H9 (cell line): Measurements from ENCODE around the gene ERICH6B. TPM values are rescaled to one million over a fixed set of nuclear protein-coding genes. Genes with fewer than 3 reads are reported as not detected.

Source experiments
- DNase-seq: peaks from one replicate; pipeline ENCODE4 v3.0.0-alpha.2; 2017
- H2AFZ ChIP-seq: one replicate; pipeline ENCODE4 v1.6.1; 2013; ENCODE audit warnings: mild to moderate bottlenecking, low read length, control low read depth, moderate library complexity
- H2AK5ac ChIP-seq: 2 replicates; pipeline ENCODE4 v1.6.1; 2013; ENCODE audit warnings: low read length, control low read depth, mixed read lengths; ENCODE audit not compliant: insufficient read length
- H2BK120ac ChIP-seq: one replicate; pipeline ENCODE4 v1.6.1; 2013; ENCODE audit warnings: low read depth, mild to moderate bottlenecking, low read length, control low read depth, inconsistent platforms; ENCODE audit not compliant: poor library complexity, severe bottlenecking
- H2BK12ac ChIP-seq: 2 replicates; pipeline ENCODE4 v1.6.1; 2013; ENCODE audit warnings: low read length, control low read depth, mixed read lengths, low read depth; ENCODE audit not compliant: insufficient read length
- H2BK15ac ChIP-seq: 2 replicates; pipeline ENCODE4 v1.6.1; 2013; ENCODE audit warnings: low read depth, low read length, control low read depth
- H2BK20ac ChIP-seq: one replicate; pipeline ENCODE4 v1.6.1; 2013; ENCODE audit warnings: low read depth, mild to moderate bottlenecking, low read length, control low read depth, inconsistent platforms; ENCODE audit not compliant: poor library complexity, severe bottlenecking
- H2BK5ac ChIP-seq: 2 replicates; pipeline ENCODE4 v1.6.1; 2013; ENCODE audit warnings: low read length, control low read depth, mixed read lengths; ENCODE audit not compliant: insufficient read length
- H3K14ac ChIP-seq: 2 replicates; pipeline ENCODE4 v1.6.1; 2013; ENCODE audit warnings: low read length, control low read depth; ENCODE audit not compliant: insufficient read depth
- H3K18ac ChIP-seq: 2 replicates; pipeline ENCODE4 v1.6.1; 2013; ENCODE audit warnings: low read depth, mild to moderate bottlenecking, mixed read lengths, low read length, control low read depth; ENCODE audit not compliant: insufficient read length
- H3K23ac ChIP-seq: 2 replicates; pipeline ENCODE4 v1.6.1; 2013; ENCODE audit warnings: low read length, control low read depth, mixed read lengths, low read depth; ENCODE audit not compliant: insufficient read length
- H3K23me2 ChIP-seq: 2 replicates; pipeline ENCODE4 v1.6.1; 2013; ENCODE audit warnings: low read depth, mild to moderate bottlenecking, mixed read lengths, low read length, control low read depth; ENCODE audit not compliant: insufficient read length, poor library complexity, severe bottlenecking
- H3K27ac ChIP-seq: 2 replicates; pipeline ENCODE4 v1.5.1; 2013; ENCODE audit warnings: low read length, control low read depth, mixed read lengths, low read depth; ENCODE audit not compliant: insufficient read length
- H3K27me3 ChIP-seq: 2 replicates; pipeline ENCODE4 v1.6.1; 2013; ENCODE audit warnings: low read length, control low read depth, inconsistent platforms; ENCODE audit not compliant: insufficient read depth
- H3K4ac ChIP-seq: 2 replicates; pipeline ENCODE4 v1.6.1; 2013; ENCODE audit warnings: low read depth, mild to moderate bottlenecking, control low read depth, inconsistent platforms, low read length, moderate library complexity
- H3K4me1 ChIP-seq: 2 replicates; pipeline ENCODE4 v1.6.1; 2013; ENCODE audit warnings: low read length, control low read depth, inconsistent platforms; ENCODE audit not compliant: insufficient read depth
- H3K4me2 ChIP-seq: 2 replicates; pipeline ENCODE4 v1.6.1; 2013; ENCODE audit warnings: low read length, control low read depth, mixed read lengths; ENCODE audit not compliant: insufficient read length, insufficient read depth
- H3K56ac ChIP-seq: 2 replicates; pipeline ENCODE4 v1.6.1; 2013; ENCODE audit warnings: low read depth, mild to moderate bottlenecking, mixed read lengths, low read length, control low read depth; ENCODE audit not compliant: insufficient read length
- H3K79me1 ChIP-seq: 2 replicates; pipeline ENCODE4 v1.6.1; 2013; ENCODE audit warnings: low read depth, mild to moderate bottlenecking, moderate library complexity, low read length, control low read depth, inconsistent platforms; ENCODE audit not compliant: insufficient read depth, poor library complexity, severe bottlenecking
- H3K79me2 ChIP-seq: 2 replicates; pipeline ENCODE4 v1.6.1; 2013; ENCODE audit warnings: low read length, control low read depth, inconsistent platforms; ENCODE audit not compliant: insufficient read depth
- H3K9ac ChIP-seq: 2 replicates; pipeline ENCODE4 v1.6.1; 2013; ENCODE audit warnings: low read length, control low read depth, mixed read lengths; ENCODE audit not compliant: insufficient read length; ENCODE audit errors: extremely low read depth
- H3K9me3 ChIP-seq: one replicate; pipeline ENCODE4 v1.6.1; 2013; ENCODE audit warnings: low read depth, low read length, inconsistent platforms; ENCODE audit not compliant: control insufficient read depth
- H3T11ph ChIP-seq: one replicate; pipeline ENCODE4 v1.6.1; 2013; ENCODE audit warnings: mild to moderate bottlenecking, low read length, control low read depth, inconsistent platforms
- H4K20me1 ChIP-seq: one replicate; pipeline ENCODE4 v1.6.1; 2013; ENCODE audit not compliant: control insufficient read depth, insufficient read length, insufficient read depth
- H4K5ac ChIP-seq: 2 replicates; pipeline ENCODE4 v1.6.1; 2013; ENCODE audit warnings: low read depth, mild to moderate bottlenecking, mixed read lengths, low read length, control low read depth; ENCODE audit not compliant: insufficient read length
- H4K8ac ChIP-seq: replicated peaks from 2 replicates; pipeline ENCODE4 v1.6.1; 2013; ENCODE audit warnings: low read length, control low read depth, mixed read lengths, low read depth; ENCODE audit not compliant: insufficient read length
- H4K91ac ChIP-seq: 2 replicates; pipeline ENCODE4 v1.6.1; 2013; ENCODE audit warnings: low read depth, mild to moderate bottlenecking, moderate library complexity, mixed read lengths, low read length, control low read depth; ENCODE audit not compliant: insufficient read length
- H3K27ac Mint-ChIP-seq, 3 experiments: 2 replicates in 2 of 3; 3 replicates in 1 of 3; pipeline ENCODE4 v1.8.0; 2020 to 2021; ENCODE audit warnings: mixed read lengths in 3 of 3, mild to moderate bottlenecking in 1 of 3, moderate library complexity in 1 of 3
- H3K27me3 Mint-ChIP-seq: 2 replicates; pipeline ENCODE4 v1.8.0; 2021; ENCODE audit warnings: low read depth, mild to moderate bottlenecking, moderate library complexity, mixed read lengths
- H3K36me3 Mint-ChIP-seq, 3 experiments: 2 replicates in 2 of 3; 3 replicates in 1 of 3; pipeline ENCODE4 v1.8.0; 2020 to 2021; ENCODE audit warnings: low read depth in 3 of 3, mixed read lengths in 3 of 3; ENCODE audit not compliant: insufficient read depth in 1 of 3
- H3K4me1 Mint-ChIP-seq, 2 experiments: 2 replicates each; pipeline ENCODE4 v1.8.0; 2020; ENCODE audit warnings: mixed read lengths in 2 of 2
- H3K4me3 Mint-ChIP-seq, 2 experiments: 2 replicates in 1 of 2; 3 replicates in 1 of 2; pipeline ENCODE4 v1.8.0; 2020 to 2021; ENCODE audit warnings: mild to moderate bottlenecking in 2 of 2, mixed read lengths in 2 of 2, moderate library complexity in 1 of 2
- H3K9me3 Mint-ChIP-seq, 2 experiments: 2 replicates in 1 of 2; 3 replicates in 1 of 2; pipeline ENCODE4 v1.8.0; 2020; ENCODE audit warnings: mild to moderate bottlenecking in 2 of 2, mixed read lengths in 2 of 2, moderate library complexity in 1 of 2
- CTCF ChIP-seq: fragments of 200-600 bp; sonication (generic); conservative IDR thresholded peaks from 3 replicates; pipeline ENCODE4 v1.8.0; 2021; ENCODE audit warnings: antibody characterized with exemption, mild to moderate bottlenecking
- WGBS: extraction: QIAGEN DNeasy Blood & Tissue Kit; methylation state at CpG from one replicate; pipeline ENCODE4 v1.1.7; 2013; ENCODE audit warnings: missing lambda C conversion rate, low lambda C conversion rate, mixed read lengths; ENCODE audit not compliant: insufficient read length; ENCODE audit errors: extremely low coverage; 5-methylcytosine and 5-hydroxymethylcytosine counted together
- total RNA-seq: library from RNA; stranded (reverse); gene quantifications from 2 replicates; pipeline ENCODE4 v1.2.1, GENCODE V29; 2021

Gene ERICH6B
- total RNA-seq, 1 experiment from 2014 or later = not detected

- no peak overlapping the region for H2BK5ac ChIP-seq
- WGBS = no CpG with 5 or more reads among the region's 11 CpGs
- Mint-ChIP-seq H3K27me3 (no peaks in the 10 kb centered on the region), H3K4me3 (no peak overlapping the region), H3K4me1 (no peaks in the 10 kb centered on the region), H3K36me3 (no peaks in the 10 kb centered on the region), H3K9me3 (no peaks in the 10 kb centered on the region; a peak in 1 of 5 replicates), H3K27ac (no peak overlapping the region; a peak in 1 of 7 replicates)
- no peak overlapping the region for H3K14ac ChIP-seq
- H3T11ph ChIP-seq = no peak overlapping the region
- no peak overlapping the region for H2AFZ ChIP-seq
- H2BK20ac ChIP-seq = no peak overlapping the region
- no peak overlapping the region for H3K4ac ChIP-seq
- no peak overlapping the region for H4K8ac ChIP-seq
- no peaks in the 10 kb centered on the region for H3K79me2 ChIP-seq
- H2BK120ac ChIP-seq = no peak overlapping the region
- no peak overlapping the region for H3K4me2 ChIP-seq
- no peaks in the 10 kb centered on the region for H3K79me1 ChIP-seq
- H4K20me1 ChIP-seq = no peaks in the 10 kb centered on the region
- TF ChIP-seq CTCF = no peak
- no peak overlapping the region for H3K9ac ChIP-seq
- H2AK5ac ChIP-seq = no peak overlapping the region
- no peak overlapping the region for H3K23ac ChIP-seq
- H4K91ac ChIP-seq = no peak overlapping the region
- H3K18ac ChIP-seq = no peak overlapping the region
- no peak for DNase-seq
- H3K27me3 ChIP-seq = no peaks in the 10 kb centered on the region
- H3K23me2 ChIP-seq = no peaks in the 10 kb centered on the region
- no peak overlapping the region for H4K5ac ChIP-seq
- H2BK15ac ChIP-seq = no peak overlapping the region
- no peaks in the 10 kb centered on the region for H3K4me1 ChIP-seq
- H3K56ac ChIP-seq = no peak overlapping the region
- H3K27ac ChIP-seq = no peak overlapping the region
- no peaks in the 10 kb centered on the region for H3K9me3 ChIP-seq
- no peak overlapping the region for H2BK12ac ChIP-seq
These were observed 73.7 kb downstream of the ERICH6B start for GRCh38 chr13:45541806-45542205.
